CD4-positive, alpha-beta T cell treated with Interleukin-15 for 1 hour (primary cell): ENCODE measurements around the gene PCCA.

Source experiments
- DNase-seq: peaks from one replicate; pipeline ENCODE4 v3.0.0-alpha.2; 2020

PCCA gene

GRCh38 chr13:100438059-100438788 lies 349.3 kb downstream of the PCCA start:
- no peak for DNase-seq

- no peak for DNase-seq
Measured at GRCh38 chr13:100439247-100439970, 350.5 kb downstream of the PCCA start.

- no peak for DNase-seq
Measured at GRCh38 chr13:100440751-100441425, 352.0 kb downstream of the PCCA start.

- DNase-seq, result no peak
Measured at GRCh38 chr13:100442095-100442832, 353.4 kb downstream of the PCCA start.

- DNase-seq, result no peak
Measured at GRCh38 chr13:100443278-100443997, 354.5 kb downstream of the PCCA start.

GRCh38 chr13:100443998-100444328 lies 355.1 kb downstream of the PCCA start:
- no peak for DNase-seq

GRCh38 chr13:100447831-100448230 lies 358.9 kb downstream of the PCCA start:
- DNase-seq, result no peak

- DNase-seq, result no peak
Measured at GRCh38 chr13:100451923-100452322, 363.0 kb downstream of the PCCA start.

- no peak for DNase-seq
Measured at GRCh38 chr13:100454876-100455275, 366.0 kb downstream of the PCCA start.

- no peak for DNase-seq
Measured at GRCh38 chr13:100458673-100459072, 369.8 kb downstream of the PCCA start.

- no peak for DNase-seq
Measured at GRCh38 chr13:100459747-100460146, 370.9 kb downstream of the PCCA start.

- DNase-seq, result no peak
Measured at GRCh38 chr13:100460266-100460665, 371.4 kb downstream of the PCCA start.

GRCh38 chr13:100460791-100461190 lies 371.9 kb downstream of the PCCA start:
- DNase-seq, result no peak

GRCh38 chr13:100461309-100462030 lies 372.6 kb downstream of the PCCA start:
- DNase-seq, result no peak

- DNase-seq, result no peak
Measured at GRCh38 chr13:100464006-100464405, 375.1 kb downstream of the PCCA start.

GRCh38 chr13:100465558-100465957 lies 376.7 kb downstream of the PCCA start:
- DNase-seq, result no peak

- no peak for DNase-seq
Measured at GRCh38 chr13:100470866-100471505, 382.1 kb downstream of the PCCA start.

- no peak for DNase-seq
Measured at GRCh38 chr13:100473087-100473486, 384.2 kb downstream of the PCCA start.

- DNase-seq, result no peak
Measured at GRCh38 chr13:100473501-100474044, 384.7 kb downstream of the PCCA start.

GRCh38 chr13:100476963-100477362 lies 388.1 kb downstream of the PCCA start:
- no peak for DNase-seq
